Measurements from ENCODE around the gene MORN5. TPM values are rescaled to one million over a fixed set of nuclear protein-coding genes. Genes with fewer than 3 reads are reported as not detected.

The MORN5 gene
- total RNA-seq, 1 donor = 0.36 TPM

DNA sequence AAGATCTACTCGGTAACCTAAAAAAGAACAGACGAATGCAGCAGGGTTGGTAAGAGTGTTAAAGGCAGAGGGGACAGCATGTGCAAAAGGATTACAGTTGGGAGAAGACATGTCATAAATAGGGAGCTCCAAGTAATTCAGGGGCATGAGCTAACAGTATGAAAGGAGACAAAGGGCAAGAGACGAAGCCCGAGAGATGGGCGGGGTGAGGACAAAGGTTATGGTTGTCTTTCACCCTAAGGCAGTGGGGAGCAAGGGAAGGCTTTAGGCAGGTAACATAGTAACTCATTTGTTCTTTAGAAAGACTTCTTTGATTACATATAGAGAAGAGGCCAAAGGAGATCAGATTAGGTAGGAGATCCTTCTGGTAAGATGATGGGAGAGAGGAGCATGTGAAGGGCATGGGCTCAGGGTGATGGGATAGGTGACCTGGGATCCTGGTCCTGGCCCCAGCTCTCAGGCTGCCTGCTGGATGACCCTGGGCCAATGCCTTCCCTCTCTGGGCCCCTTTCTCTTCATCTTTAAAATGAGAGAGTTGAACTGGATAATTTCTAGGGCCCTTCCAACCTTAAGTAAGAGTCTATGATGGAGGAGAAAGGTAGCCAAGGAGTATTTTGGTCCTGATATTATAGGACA, 19.5 kb downstream of the MORN5 start:
- TF ChIP-seq CTCF (IDR thresholded peaks at IDR 0.05; ENCODE audit: extremely low read depth, low read depth, low read length) = no peak
- no peak for DNase-seq (ENCODE audit: insufficient read length, low spot score, missing footprints)
- H3K9me3 ChIP-seq (ENCODE audit: low read depth, low read length) = no peaks in the 10 kb centered on the region

DNA sequence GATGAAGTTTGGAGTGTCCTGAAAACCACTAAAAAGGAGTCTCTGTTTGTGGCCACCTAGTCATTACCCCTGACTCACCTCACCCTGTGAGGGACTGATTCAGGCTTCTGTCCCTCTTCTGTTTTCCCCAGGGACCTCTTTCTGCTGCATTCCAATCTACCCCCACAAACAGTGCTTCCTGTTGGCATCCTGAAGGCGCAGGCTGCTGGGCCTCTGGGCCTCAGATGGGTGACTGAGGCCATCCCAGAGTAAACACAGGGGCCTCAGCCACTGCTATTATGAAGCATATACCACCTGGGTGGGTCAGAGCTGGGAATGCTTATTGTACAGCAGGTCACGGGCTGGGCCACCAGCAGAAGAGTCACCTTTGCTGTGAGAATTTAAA, 20.0 kb downstream of the MORN5 start:
- peaks cover 15% of the 10 kb centered on the region for H3K4me1 ChIP-seq (ENCODE audit: insufficient read depth, low read length)
- no peaks in the 10 kb centered on the region for H3K9me3 ChIP-seq (ENCODE audit: low read depth, low read length)
- no peaks in the 10 kb centered on the region for H3K79me2 ChIP-seq (ENCODE audit: insufficient read depth, low read length)
- no peak overlapping the region for H3K4me3 ChIP-seq (ENCODE audit: insufficient read depth, low read length)
- no peaks in the 10 kb centered on the region for H4K20me1 ChIP-seq (ENCODE audit: insufficient read depth, low read length)
- H2AFZ ChIP-seq (ENCODE audit: low read length) = no peak overlapping the region
- no peak overlapping the region for H3K4me2 ChIP-seq (ENCODE audit: insufficient read depth, low read length)
- TF ChIP-seq CTCF (IDR thresholded peaks at IDR 0.05; ENCODE audit: extremely low read depth, low read depth, low read length) = no peak
- H3K36me3 ChIP-seq (ENCODE audit: insufficient read depth, low read length) = no peaks in the 10 kb centered on the region
- peak; percentile 23 for DNase-seq (ENCODE audit: insufficient read length, low spot score, missing footprints)
- H3K27me3 ChIP-seq (ENCODE audit: insufficient read depth, low read length) = peaks cover 45% of the 10 kb centered on the region
- no peak overlapping the region for H3K27ac ChIP-seq (ENCODE audit: low read depth, low read length)

More for the DNA sequence above, 19.5 kb downstream of the MORN5 start:
- no peak overlapping the region for H3K4me2 ChIP-seq (ENCODE audit: insufficient read depth, low read length)
- no peaks in the 10 kb centered on the region for H3K36me3 ChIP-seq (ENCODE audit: insufficient read depth, low read length)
- no peaks in the 10 kb centered on the region for H3K79me2 ChIP-seq (ENCODE audit: insufficient read depth, low read length)
- no peaks in the 10 kb centered on the region for H4K20me1 ChIP-seq (ENCODE audit: insufficient read depth, low read length)
- H3K27ac ChIP-seq (ENCODE audit: low read depth, low read length) = no peak overlapping the region
- H3K27me3 ChIP-seq (ENCODE audit: insufficient read depth, low read length) = peaks cover 42% of the 10 kb centered on the region
- H3K4me3 ChIP-seq (ENCODE audit: insufficient read depth, low read length) = no peak overlapping the region
- H2AFZ ChIP-seq (ENCODE audit: low read length) = no peak overlapping the region
- H3K4me1 ChIP-seq (ENCODE audit: insufficient read depth, low read length) = peaks cover 15% of the 10 kb centered on the region

DNA sequence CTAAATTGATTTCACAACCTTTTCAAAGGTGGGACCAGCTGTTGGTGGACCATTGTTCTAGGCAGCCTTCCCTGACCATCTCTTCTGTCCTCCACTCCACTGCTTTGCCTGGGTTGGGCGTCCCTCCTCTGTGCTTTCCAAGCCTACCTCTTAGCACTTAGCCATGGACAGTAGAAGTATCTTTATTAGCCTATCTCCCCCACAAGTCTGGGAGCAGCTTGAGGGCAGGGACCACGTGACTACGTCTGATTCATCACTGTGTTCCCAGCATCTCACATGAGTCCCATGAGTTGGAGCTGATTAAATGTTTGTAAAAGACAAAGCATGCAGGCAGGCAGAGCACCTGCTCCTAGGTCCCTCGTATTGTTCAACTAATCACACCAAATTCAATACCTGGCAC, 20.9 kb downstream of the MORN5 start:
- no peak overlapping the region for H2AFZ ChIP-seq (ENCODE audit: low read length)
- no peak for TF ChIP-seq CTCF (IDR thresholded peaks at IDR 0.05; ENCODE audit: extremely low read depth, low read depth, low read length)
- H3K4me2 ChIP-seq (ENCODE audit: insufficient read depth, low read length) = no peak overlapping the region
- H3K36me3 ChIP-seq (ENCODE audit: insufficient read depth, low read length) = no peaks in the 10 kb centered on the region
- H3K4me1 ChIP-seq (ENCODE audit: insufficient read depth, low read length) = peaks cover 15% of the 10 kb centered on the region
- H3K9me3 ChIP-seq (ENCODE audit: low read depth, low read length) = no peaks in the 10 kb centered on the region
- no peaks in the 10 kb centered on the region for H4K20me1 ChIP-seq (ENCODE audit: insufficient read depth, low read length)
- H3K27me3 ChIP-seq (ENCODE audit: insufficient read depth, low read length) = peaks cover 39% of the 10 kb centered on the region
- DNase-seq (ENCODE audit: insufficient read length, low spot score, missing footprints) = peak; percentile 95
- no peak overlapping the region for H3K27ac ChIP-seq (ENCODE audit: low read depth, low read length)
- H3K4me3 ChIP-seq (ENCODE audit: insufficient read depth, low read length) = no peak overlapping the region
- H3K79me2 ChIP-seq (ENCODE audit: insufficient read depth, low read length) = no peaks in the 10 kb centered on the region

DNA sequence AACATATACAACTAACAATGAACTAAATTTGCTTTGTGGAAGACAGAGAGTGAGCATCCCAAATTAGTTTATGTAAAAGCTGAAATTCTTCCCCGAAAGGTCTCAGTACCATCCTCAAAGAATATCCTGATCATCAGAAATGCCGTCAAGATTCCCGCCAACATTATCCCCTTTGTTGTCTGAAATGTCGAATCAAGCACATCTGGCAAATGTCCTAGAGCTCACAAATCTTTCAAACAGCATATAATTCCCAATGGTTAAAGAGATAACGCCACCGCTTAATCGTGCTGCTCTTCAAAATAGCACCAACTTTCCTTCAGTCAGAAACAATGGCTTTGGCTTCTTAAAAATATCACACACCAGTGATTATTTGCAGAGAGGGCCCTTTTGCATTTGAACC, 23.8 kb downstream of the MORN5 start:
- Histone ChIP-seq H3K36me3 (ENCODE audit: insufficient read depth, low read length) (no peaks in the 10 kb centered on the region), H3K4me2 (ENCODE audit: insufficient read depth, low read length) (no peak overlapping the region), H3K27me3 (ENCODE audit: insufficient read depth, low read length) (peaks cover 30% of the 10 kb centered on the region), H3K9me3 (ENCODE audit: low read depth, low read length) (no peaks in the 10 kb centered on the region), H3K79me2 (ENCODE audit: insufficient read depth, low read length) (no peaks in the 10 kb centered on the region), H3K27ac (ENCODE audit: low read depth, low read length) (no peak overlapping the region), H3K4me1 (ENCODE audit: insufficient read depth, low read length) (peaks cover 15% of the 10 kb centered on the region), H4K20me1 (ENCODE audit: insufficient read depth, low read length) (no peaks in the 10 kb centered on the region), H3K4me3 (ENCODE audit: insufficient read depth, low read length) (no peak overlapping the region), H2AFZ (ENCODE audit: low read length) (no peak overlapping the region)
- TF ChIP-seq CTCF (IDR thresholded peaks at IDR 0.05; ENCODE audit: extremely low read depth, low read depth, low read length) = no peak
- DNase-seq (ENCODE audit: insufficient read length, low spot score, missing footprints) = no peak
